ENCODE results near the gene S100A12. TPM values are rescaled to one million over a fixed set of nuclear protein-coding genes. Genes with fewer than 3 reads are reported as not detected.

The S100A12 gene
- total RNA-seq, 1 experiment from 2014 or later: not detected

GRCh38 chr1:153352523-153352922 lies 22.9 kb downstream of the S100A12 start:
- Histone ChIP-seq H2AFZ (ENCODE audit: low read length) (no peak overlapping the region), H4K91ac (ENCODE audit: insufficient read length, low read depth, low read length) (no peak overlapping the region), H2BK5ac (ENCODE audit: insufficient read length, low read length) (no peak overlapping the region), H2BK15ac (ENCODE audit: low read depth, low read length) (no peak overlapping the region), H2BK12ac (ENCODE audit: insufficient read length, low read depth, low read length) (no peak overlapping the region), H3K9ac (ENCODE audit: extremely low read depth, insufficient read length, low read length) (no peak overlapping the region), H3K4me2 (ENCODE audit: insufficient read depth, insufficient read length, low read length) (no peak overlapping the region), H4K8ac (replicated peaks; ENCODE audit: insufficient read length, low read depth, low read length) (no peak overlapping the region), H3K27ac (ENCODE audit: insufficient read length, low read depth, low read length) (no peak overlapping the region), H2BK20ac (ENCODE audit: low read depth, low read length, poor library complexity, severe bottlenecking) (no peak overlapping the region), H3K4ac (ENCODE audit: low read depth, low read length) (no peak overlapping the region), H3K23me2 (ENCODE audit: insufficient read length, low read depth, low read length, poor library complexity, severe bottlenecking) (no peaks in the 10 kb centered on the region), H3K23ac (ENCODE audit: insufficient read length, low read depth, low read length) (no peak overlapping the region), H2BK120ac (ENCODE audit: low read depth, low read length, poor library complexity, severe bottlenecking) (no peak overlapping the region), H3K27me3 (ENCODE audit: insufficient read depth, low read length) (no peaks in the 10 kb centered on the region), H3T11ph (ENCODE audit: low read length) (no peak overlapping the region), H4K5ac (ENCODE audit: insufficient read length, low read depth, low read length) (no peak overlapping the region), H3K56ac (ENCODE audit: insufficient read length, low read depth, low read length) (no peak overlapping the region), H3K18ac (ENCODE audit: insufficient read length, low read depth, low read length) (no peak overlapping the region), H3K4me1 (ENCODE audit: insufficient read depth, low read length) (no peaks in the 10 kb centered on the region), H2AK5ac (ENCODE audit: insufficient read length, low read length) (no peak overlapping the region), H4K20me1 (ENCODE audit: control insufficient read depth, insufficient read depth, insufficient read length) (no peaks in the 10 kb centered on the region), H3K14ac (ENCODE audit: insufficient read depth, low read length) (no peak overlapping the region), H3K79me2 (ENCODE audit: insufficient read depth, low read length) (no peaks in the 10 kb centered on the region), H3K79me1 (ENCODE audit: insufficient read depth, low read depth, low read length, poor library complexity, severe bottlenecking) (no peaks in the 10 kb centered on the region), H3K9me3 (ENCODE audit: control insufficient read depth, low read depth, low read length) (no peaks in the 10 kb centered on the region)
- Mint-ChIP-seq H3K27ac (no peak overlapping the region), H3K27me3 (ENCODE audit: low read depth) (peaks cover 18% of the 10 kb centered on the region), H3K4me1 (no peaks in the 10 kb centered on the region), H3K36me3 (ENCODE audit: insufficient read depth in 1 of 3, low read depth in 3 of 3) (no peaks in the 10 kb centered on the region; a peak in 1 of 7 replicates), H3K9me3 (peaks cover 0 to 4% of the 10 kb centered on the region in 2 experiments; a peak in 2 of 5 replicates), H3K4me3 (no peak overlapping the region)
- DNase-seq: peak; percentile 66
- TF ChIP-seq, protein P1, sequence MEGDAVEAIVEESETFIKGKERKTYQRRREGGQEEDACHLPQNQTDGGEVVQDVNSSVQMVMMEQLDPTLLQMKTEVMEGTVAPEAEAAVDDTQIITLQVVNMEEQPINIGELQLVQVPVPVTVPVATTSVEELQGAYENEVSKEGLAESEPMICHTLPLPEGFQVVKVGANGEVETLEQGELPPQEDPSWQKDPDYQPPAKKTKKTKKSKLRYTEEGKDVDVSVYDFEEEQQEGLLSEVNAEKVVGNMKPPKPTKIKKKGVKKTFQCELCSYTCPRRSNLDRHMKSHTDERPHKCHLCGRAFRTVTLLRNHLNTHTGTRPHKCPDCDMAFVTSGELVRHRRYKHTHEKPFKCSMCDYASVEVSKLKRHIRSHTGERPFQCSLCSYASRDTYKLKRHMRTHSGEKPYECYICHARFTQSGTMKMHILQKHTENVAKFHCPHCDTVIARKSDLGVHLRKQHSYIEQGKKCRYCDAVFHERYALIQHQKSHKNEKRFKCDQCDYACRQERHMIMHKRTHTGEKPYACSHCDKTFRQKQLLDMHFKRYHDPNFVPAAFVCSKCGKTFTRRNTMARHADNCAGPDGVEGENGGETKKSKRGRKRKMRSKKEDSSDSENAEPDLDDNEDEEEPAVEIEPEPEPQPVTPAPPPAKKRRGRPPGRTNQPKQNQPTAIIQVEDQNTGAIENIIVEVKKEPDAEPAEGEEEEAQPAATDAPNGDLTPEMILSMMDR (conservative IDR thresholded peaks at IDR 0.05): peak; percentile 95
- WGBS (ENCODE audit: extremely low coverage, insufficient read length, low lambda C conversion rate): no CpG with 5 or more reads among the region's 4 CpGs

All from H9 (cell line).